ENCODE measurements around the gene MPHOSPH6.

DNA sequence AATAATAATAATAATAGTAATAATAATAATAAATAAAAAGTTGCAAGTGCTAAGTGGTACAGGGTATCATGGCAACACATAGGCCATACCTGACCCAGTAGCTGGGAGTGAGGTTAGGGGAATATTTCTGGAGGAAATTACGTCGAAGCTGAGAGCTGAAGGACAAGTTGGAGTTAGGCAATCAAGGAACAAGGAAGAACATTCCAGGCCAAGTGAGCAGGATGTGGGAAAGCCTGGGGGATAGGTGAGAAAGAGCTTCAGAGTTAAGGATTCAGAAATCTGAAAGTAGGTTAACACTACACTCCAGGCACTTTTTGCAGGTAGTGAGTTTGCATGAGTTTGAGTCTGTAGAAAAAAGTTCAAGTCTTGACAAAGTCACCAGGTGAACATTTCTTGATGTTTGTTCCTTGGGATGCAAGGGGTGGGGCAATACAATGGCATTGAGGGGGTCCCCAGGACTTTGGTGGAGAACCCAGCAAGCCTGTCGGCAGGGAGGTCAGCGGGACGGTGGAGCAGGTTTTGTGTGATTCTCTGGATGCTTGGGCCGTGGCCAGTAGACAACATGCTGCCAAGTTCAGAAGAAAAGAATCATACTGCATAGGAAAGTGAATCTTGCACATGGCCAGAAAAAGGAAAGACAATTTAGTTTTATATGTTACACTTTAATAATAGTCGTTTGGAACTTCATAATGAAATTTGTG, 27.7 kb upstream of the MPHOSPH6 start:
- TF ChIP-seq, protein P1, sequence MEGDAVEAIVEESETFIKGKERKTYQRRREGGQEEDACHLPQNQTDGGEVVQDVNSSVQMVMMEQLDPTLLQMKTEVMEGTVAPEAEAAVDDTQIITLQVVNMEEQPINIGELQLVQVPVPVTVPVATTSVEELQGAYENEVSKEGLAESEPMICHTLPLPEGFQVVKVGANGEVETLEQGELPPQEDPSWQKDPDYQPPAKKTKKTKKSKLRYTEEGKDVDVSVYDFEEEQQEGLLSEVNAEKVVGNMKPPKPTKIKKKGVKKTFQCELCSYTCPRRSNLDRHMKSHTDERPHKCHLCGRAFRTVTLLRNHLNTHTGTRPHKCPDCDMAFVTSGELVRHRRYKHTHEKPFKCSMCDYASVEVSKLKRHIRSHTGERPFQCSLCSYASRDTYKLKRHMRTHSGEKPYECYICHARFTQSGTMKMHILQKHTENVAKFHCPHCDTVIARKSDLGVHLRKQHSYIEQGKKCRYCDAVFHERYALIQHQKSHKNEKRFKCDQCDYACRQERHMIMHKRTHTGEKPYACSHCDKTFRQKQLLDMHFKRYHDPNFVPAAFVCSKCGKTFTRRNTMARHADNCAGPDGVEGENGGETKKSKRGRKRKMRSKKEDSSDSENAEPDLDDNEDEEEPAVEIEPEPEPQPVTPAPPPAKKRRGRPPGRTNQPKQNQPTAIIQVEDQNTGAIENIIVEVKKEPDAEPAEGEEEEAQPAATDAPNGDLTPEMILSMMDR (IDR thresholded peaks at IDR 0.05; ENCODE audit: insufficient read depth, low read length): no peak
- TF ChIP-seq GABPA (IDR thresholded peaks at IDR 0.05; ENCODE audit: low read depth): no peak

Measured in HL-60 (cell line).